SK-N-MC (cell line): ENCODE measurements around the gene GNG5.

Source experiments
- EZH2 ChIP-seq: fragments of 200-600 bp; sonication (generic); IDR thresholded peaks from one replicate; pipeline ENCODE4 v1.6.1; 2017; ENCODE audit warnings: antibody characterized with exemption
- FOXP2 ChIP-seq: optimal IDR thresholded peaks from 2 replicates; pipeline ENCODE3; 2011; ENCODE audit warnings: mild to moderate bottlenecking, moderate library complexity; ENCODE audit not compliant: insufficient read depth; ENCODE audit errors: extremely low read length, control extremely low read depth

DNA sequence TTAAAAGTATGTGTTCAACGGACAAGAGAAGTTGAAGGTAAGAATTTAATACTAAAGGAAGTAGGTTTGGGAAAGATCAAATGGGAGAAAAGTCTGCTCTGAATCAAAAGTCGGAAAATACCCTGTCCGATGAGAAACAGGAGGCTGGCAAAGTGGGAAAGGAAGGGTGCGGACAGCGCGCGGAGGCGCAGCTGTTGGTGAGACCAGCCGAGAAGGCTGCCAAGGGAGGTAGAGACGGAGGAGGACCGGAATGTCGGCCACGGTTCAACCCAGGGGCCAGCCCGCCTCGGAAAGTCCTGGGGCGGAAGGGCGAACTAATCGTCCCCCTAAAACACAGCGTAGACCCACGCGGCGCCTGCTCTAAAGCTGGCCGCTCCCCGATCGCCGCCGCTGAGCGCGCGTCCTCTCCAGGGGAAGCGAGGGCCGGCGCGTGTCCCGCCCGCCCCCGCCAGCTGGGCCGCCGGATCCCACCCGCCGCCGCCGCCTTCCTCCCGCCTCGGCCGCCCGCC is 834 bp downstream of the GNG5 start:
- TF ChIP-seq EZH2 (no peak), FOXP2 (no peak)
